NOMO-1 (cell line): ENCODE results near the gene BRD2.

ENCODE experiments used
- DNase-seq, 2 experiments: peaks; one replicate each; lab custom pipeline; 2025; ENCODE audit not compliant: unreplicated experiment in 2 of 2; lab: John Stamatoyannopoulos, UW

Gene BRD2

DNA sequence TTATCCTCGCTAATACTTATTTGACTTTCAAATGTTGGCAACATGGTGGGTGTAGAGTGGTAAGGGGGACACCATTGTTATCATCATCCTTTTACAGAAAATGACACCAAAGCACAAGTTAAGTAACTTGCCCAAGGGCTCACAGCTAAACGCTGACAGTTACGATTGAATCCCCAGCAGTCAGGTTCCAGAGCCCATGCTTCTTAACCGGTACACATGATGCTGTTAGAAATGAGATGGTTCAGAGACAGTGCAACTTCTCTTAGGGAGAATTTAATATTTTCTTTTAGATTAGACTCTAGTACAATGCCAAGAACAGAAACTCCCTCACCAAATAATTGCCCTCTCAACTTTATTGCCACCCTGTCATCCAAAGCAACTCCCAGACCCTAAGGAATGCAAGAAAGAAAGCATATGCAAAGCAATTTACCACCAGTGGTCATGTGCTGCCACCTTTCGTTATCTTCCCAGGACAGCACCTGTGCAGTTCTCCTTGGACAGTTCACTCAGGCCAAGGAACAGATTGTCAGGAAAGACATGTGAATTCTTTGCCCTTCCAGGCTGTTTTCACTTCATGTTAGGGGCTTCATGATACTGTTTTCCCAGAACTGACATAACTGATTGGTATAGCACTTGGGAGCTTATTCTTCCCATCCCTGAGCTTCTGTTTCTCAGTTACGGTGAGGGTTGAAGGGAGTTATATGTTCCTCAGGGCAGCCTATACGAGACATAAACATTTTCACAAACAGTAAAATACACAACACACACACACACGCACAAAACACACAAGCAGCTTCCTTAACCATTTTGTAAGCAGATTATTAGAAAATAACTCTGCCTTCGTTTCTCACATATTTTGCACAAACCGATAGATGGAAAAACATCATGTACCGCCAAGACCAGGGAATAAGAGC, 20.6 kb upstream of the BRD2 start:
- peak; percentile 20 to 65 for DNase-seq

DNA sequence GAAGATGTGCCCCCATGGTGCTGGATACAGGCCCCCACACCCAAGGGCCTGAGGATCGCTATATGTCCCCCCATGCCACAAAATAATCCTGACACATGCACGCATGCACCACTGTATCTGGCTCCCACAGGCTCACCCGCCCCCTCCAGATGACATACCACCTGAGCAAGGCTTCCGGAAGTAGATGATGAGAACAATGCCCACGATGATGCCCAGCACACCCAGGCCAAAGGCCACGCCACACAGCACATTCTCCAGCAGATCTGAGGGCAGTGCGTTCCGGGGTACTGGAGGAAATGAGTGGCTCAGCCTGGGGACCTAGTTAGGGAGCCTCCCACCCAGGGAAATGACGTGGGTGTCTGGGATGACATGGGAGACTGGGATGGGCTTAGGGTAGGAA, 19.3 kb upstream of the BRD2 start:
- no peak for DNase-seq

DNA sequence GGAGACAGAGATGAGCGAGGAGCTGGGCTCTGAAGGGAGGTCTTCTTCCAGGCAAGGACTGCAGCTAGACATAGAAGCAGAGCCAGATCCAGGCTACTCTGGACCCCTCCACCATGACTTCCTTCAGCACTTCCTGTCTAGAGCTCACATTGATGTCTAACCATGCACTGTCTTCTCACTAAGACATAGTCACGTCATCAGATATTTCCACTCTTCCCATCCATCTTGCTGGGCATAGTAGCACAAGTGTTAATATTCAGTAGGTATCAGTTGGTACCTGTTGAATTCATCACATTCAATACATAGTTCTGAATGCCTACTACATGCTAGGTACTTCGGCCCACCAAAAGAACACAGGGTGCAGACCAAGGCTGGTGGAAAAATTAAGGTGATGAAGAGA, 18.4 kb upstream of the BRD2 start:
- no peak for DNase-seq

DNA sequence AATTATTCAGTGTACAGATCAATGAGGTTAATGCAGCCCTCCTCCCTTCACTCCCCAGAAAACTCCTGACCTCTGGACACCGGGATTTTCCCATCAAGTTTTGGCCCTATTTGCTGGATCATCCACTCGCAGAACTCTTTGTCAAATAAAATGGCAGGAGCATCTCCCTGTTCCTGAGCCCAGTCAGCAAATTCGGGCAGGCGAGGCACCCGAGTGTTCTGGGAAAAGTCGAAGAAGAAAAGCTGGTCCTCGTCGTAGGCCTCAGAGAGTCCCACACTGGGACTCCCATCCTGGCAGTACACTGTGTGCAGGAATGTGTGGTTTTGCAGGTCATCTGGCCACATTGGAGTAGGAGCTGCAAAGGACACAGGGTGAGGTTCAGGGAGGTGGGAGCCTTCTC, 17.9 kb upstream of the BRD2 start:
- no peak for DNase-seq

DNA sequence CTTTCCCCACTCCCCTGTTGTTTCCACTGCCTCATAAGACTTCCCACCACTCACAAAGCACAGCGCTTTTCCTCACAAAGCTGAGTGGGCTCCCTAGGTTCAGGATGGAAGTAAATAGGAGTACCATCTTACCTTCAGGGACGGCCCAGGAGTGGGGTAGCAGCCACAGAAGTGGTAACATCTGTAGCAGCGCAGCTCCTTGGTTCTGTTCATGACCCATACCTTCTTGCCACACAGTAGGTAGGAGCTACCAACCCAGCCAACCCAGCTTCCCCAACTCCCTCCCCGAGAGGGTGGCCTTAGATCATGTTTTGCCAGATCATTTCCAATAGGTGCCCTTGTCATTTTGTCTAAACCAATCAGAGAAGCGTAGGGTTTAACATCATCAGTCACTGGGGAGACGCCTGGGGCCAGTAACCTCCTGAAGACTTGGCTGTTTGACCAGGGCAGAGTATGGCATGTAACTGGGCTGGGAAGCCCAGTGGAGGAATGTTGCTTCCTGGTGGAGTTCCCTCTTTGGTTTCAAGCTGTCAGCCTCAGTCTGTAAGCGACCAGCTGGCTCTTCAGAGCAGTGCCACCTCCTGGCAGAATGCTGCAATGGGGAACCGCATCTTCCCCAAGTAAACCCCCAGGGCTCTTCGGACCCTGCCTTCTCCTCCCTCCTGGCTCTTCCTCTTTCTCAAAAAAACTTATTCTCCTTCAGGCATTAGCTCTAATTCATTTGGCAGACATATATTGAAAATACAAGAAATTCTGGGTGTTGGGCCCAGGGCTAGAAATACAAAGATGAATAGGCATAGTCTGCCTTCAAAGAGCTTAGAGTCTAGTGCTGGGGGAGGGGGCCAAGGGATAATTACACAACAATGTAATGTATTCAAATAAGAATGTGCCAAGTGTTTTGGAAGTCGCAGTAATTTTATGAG, 15.3 kb upstream of the BRD2 start, which contains the start of gene HLA-DMA:
TSS of gene HLA-DMA (minus strand) at position 281 of the 923 bp plus-strand sequence. CDS start at position 220, 61 bp downstream.
- DNase-seq = peak; percentile 97 to 99

DNA sequence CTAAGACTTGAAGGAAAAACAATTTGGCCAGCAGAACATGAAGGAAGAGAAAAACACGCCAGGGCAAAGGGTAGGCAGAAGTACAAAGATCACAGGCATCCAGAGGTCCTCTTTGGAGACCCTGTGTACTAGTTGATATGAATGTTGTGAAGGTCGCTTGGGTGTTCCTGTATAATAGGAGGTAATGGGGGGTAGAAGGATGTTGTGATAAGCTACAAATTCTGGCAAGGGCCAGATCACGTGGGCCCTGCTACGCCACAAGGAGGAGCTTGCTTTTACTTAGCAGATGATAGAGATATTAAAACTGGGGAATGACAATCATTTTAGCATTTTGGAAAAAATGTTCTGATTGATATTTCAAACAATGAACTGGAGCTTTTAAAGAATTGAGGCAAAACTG, 14.6 kb upstream of the BRD2 start:
- DNase-seq = no peak

DNA sequence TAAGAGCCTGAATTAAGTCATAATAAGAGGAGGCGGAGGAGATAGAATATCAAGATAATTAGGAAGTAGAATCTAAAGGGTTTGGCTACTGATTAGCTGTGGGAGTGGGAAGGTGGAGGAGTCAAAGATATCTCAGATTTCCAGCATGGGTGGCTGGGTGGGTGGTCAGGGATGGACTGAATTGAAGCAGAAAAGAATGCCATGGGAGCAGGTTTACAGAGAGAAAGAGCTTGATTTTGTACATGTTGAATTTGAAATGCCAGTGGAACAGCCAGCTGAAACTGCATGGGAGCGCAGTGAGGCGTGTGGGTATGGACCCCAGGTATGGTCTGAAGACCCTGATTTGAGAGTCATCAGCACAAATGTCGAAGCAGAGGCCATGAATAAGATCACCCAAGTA, 14.1 kb upstream of the BRD2 start:
- no peak for DNase-seq

DNA sequence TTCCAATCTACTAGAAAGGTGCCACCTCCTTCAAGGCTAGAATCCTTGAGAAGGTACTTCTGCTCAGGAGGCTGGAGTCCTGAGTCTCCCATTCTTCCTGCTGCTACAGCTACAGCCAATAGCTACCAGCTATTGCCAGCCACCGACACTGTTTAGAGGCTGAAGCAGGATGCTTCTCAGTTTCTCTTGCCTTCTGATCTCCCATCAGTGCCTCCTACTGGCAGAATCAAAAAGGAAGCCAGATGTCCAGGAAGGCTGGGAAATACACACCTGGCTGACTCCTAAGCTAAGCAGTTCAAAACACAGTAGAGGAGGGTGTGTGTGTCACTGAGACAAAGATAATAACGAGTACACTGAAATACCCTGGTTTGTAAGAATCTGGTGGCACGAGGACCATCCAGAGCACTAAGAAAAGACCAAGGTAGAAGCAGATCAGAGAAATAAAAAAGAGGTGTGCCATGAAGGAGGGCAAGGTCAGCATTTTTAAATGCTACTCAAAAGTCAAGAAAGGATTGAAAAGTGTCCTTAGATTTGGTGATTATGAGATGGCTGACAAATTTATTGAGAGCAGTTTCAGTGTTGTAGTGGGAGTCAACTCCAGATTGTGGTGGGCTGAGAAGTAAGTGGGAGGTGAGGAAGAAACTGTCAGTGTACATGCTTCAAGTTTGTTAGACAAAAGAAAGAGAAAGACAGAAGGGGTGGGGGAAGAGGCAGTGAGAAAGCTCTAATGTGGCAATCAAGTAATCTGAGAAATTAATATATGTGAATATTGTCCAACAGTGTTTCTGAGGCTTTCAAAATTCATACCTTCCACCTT, 13.2 kb upstream of the BRD2 start:
- no peak for DNase-seq

DNA sequence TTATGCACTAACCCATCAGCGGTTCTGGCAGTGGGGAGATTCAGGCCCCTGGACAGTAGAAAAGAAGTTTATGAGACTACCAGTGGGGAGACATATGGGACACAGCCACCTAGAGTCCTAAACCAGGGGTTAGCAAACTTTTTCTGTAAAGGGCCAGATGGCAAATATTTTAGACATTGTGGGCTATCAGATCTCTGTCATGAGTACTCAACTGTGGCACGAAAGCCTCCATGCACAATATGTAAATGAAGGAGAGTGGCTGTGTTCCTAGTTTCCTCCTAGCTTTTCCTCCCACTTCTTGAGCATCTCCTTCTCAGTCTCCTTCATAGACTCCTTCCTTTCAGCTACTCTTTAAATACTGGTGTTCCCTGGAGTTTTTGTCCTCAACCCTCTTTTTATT, 12.2 kb upstream of the BRD2 start:
- no peak for DNase-seq

DNA sequence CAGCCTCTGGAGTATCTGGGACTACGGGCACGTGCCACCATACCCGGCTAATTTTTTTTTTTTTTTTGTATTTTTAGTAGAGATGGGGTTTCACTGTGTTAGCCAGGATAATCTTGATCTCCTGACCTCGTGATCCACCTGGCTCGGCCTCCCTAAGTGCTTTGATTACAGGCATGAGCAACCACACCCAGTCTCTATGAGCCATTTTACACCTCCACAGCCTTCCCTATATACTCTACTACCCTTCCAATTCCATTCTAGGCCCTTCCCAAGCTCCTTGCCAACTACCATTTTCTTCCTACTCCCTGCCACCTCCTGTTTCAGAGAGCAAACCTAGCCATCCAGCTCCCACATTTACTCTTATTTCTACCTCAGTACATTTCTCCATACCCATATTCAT, 7.8 kb upstream of the BRD2 start:
- no peak for DNase-seq

DNA sequence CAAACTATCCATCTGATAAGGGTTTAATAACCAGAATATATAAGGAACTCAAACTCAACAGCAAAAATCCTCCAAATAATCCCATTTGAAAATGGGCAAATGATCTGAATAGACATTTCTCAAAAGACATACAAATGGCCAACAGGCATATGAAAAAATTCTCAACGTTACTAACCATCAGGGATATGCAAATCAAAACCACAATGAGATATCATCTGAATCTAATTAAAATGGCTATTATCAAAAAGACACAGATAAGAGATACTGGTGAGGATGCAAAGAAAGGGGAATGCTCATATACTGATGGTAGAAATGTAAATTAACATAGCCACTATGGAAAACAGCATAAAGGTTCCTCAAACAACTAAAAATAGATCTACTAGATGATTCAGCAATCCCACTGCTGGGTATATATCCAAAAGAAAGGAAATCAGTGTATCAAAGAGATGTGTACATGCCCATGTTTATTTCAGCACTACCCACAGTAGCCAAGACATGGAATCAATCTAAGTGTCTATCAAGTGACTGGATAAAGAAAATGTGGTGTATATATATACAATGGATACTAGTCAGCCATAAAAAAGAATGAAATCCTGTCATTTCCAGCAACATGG, 6.1 kb upstream of the BRD2 start:
- DNase-seq = no peak

DNA sequence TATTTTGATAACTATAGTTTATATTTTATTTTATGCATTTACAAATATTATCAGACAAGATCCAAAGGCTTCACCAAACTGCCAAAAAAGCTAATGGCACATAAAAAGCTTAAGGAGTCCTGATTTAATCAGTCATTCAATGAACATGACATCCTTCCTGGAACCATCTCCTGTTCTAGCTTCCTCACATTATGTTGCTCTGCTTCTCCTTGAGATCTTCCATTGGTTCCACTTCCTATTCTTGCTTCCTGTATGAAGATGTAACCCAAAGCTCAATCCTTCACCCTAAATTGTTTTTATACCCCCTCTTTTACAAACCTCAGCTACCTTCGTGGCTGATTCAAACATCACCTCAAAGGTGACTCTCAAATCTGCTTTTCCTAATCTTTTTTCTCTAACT, 4.5 kb upstream of the BRD2 start:
- DNase-seq = no peak

DNA sequence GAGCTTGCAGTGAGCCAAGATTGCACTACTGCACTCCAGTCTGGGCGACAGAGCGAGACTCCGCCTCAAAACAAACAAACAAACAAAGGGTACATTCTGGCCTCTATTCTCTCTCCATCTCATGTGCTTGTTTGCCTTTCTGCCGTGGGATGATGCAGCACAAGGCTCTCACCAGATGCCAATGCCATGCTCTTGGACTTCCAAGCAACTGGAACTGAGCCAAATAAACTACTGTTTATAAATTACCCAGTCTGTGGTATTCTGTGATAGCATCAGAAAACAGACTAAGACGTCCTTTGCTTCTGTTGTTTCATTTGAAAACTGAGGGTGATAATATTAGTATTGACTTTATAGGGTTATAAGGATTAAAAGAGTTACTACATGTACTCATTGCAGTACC, 3.6 kb upstream of the BRD2 start:
- DNase-seq = no peak

DNA sequence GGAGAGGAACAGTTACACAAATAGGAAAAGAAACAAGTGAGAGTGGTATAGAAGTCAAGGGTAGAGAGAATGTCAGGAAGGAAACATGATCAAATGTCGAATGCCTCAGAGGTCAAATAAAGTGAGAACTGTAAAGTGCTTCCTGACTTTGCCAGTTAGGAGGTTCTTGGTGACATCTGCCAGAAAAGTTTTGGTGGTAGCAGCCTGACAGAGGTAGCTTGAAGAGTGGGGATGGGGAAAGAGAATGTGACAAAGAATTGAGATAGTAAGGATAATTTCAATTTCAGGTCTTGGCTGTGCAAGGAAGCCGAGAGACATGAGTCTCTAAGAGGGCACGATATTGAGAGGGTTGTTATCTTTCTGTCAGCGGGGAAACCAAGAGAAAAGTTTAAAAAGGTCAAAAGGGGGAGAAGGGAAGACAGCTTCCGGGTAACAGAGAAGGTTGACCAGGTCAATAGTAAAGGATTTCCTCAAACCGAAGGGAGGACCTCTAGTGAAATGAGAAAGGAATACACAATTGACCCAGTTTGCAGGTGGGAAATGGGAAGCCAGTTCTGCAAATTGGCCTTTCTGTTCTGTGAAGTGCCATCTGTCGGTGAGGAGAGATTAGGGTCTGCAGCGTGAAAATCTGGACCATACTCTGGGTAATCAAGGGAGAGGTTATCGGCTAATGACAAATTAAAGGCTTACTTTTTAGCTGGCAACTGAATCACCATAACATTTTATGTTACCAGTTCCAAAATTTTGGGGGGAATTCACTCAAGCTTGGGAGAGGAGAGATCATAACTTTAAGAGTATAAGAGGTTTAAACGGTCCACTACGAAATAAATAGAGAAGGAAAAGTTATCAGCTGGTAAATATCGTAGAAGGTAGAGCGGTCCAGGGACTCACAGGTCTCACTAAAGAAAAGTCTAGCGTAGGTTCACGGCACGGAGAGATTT, 973 bp upstream of the BRD2 start:
- DNase-seq = peak; percentile 53 to 62

DNA sequence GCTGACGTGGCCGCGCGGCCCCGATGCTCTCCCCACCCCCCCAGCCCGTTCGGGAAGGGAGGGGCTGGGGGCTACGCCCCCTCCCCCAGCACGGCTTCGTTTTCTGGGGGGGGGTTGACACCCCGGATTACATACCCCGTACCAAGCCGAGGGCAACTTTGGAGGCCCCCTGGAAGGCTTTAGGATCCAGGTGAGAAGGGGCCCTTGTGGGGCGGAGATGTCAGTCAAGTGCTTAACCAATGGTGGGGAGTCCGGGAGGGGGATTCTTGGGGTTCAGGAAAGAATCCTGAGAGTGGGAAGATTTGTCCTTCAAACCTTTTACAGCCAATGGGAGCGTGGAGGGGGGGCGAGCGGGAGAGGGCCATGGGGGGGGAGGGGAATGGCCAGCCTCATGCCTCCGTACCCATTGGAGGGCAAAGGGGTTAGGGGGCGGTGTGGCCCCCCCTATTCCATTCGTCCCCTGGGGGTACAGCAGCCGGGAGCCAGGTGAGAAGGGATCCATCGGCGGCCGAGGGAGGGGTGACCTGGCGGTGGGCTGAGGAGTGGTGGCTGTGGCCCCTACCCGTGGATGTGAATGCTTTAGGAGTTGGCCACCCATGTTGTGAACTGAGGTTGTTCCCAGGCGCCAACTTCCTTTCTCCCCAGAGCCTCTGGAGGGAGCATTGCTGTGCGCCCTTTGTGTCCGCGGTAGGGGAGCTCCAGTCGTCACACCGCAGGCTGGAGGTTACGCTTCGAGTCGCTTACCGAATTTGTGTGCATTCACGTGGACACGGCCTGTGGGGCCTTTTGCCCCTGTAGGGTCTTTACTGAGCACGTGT, 682 bp downstream of the BRD2 start:
- DNase-seq = peak; percentile 76 to 83

DNA sequence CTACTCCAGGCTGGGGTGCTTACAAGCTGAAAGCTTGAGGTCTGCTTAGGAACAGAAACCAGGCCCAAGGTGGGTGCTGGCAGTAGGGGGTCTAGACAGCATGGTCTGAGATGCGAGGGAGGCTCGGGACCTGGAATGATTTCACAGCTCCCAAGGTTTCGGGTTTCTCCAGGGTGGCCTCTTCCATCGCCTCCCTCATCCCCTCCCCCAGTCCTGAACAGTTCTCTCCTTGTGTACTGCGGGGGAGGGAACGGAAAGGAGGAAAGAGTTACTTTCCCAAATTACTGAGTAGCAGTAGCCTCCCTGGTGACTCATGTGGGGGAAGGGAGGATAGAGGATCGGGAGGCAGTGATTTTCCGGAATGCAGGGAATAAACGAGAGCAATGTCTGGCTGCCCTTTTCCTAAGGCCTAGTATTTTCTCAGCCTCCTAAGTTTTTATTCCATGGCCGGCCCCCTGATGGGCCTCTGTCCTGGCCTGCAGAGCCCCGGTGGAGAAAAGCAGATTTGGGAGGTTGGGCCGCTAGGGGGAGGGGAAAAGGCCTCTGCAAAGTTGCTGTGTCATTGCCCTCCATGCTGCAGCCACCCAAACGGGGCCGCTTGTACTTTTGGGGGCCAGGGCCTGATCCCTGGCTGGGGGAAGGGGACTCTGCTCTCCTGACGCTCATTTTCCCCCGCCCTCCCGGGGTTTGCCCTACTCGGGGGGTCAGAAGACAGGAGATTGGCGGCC, 1.5 kb downstream of the BRD2 start:
- peak; percentile 85 to 87 for DNase-seq

DNA sequence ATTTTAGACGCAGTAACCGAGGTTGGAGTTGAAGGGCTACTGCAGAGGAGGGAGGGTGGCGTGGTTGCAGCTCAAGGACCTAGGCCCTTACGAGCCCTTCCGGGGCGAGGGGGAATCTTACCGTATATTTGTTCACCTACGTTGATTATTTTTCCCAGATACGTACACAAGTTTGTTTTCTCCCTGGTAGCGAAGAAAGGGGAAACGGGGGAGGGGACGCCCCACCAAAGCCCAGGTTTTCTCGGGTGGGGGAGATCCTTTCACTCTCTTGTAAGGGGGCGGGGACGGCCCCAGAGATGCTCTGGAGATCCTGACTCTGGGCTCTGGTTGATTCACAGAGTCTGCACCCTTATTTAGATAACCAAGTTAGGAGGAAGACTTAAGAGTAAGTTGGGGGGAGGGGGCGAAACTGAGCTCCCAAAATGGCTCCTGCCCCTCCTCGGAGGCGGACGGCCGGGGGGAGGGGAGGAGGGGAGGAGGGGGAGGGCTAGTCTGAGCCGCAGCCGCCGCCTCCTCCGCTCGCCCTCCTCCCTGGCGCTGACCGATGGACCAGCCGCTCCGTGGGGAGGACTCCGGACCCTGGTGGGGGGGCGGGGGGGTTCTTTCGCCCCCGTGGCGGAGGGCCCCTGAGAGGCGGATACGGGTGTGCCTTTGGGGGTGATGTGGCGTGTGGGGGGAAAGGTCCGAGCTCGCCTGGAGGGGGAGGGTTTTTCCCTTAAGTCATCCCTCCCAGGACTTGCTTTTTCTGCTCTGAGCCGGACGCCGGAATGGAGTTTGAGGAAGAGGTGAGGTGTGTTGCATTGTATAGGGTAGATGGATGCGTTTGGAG, 2.2 kb downstream of the BRD2 start:
- peak; percentile 75 to 77 for DNase-seq
